MCF 10A (cell line): ENCODE results near the gene SHANK1. TPM values are rescaled to one million over a fixed set of nuclear protein-coding genes. Genes with fewer than 3 reads are reported as not detected.

Experiments
- BruUV-seq: library from RNA; stranded (reverse); fragments of 400-500 nt; replicated peaks from 2 replicates; lab custom pipeline; 2021; lab: Mats Ljungman, UMichigan
- CTCF ChIA-PET: fragments of 300-600 bp; sonication (Branson Sonifier 250); formaldehyde crosslinking; extraction: SDS; loops from one replicate; lab custom pipeline; 2021; ENCODE audit warnings: antibody characterized with exemption, inconsistent platforms; lab: Yijun Ruan, JAX
- POLR2A ChIA-PET: fragments of 300-600, 350-650 bp; sonication (Branson Sonifier 250); formaldehyde crosslinking; extraction: SDS; loops from one replicate; lab custom pipeline; 2020; ENCODE audit warnings: antibody characterized with exemption, inconsistent platforms; lab: Yijun Ruan, JAX
- DNase-seq: peaks from one replicate; pipeline ENCODE4 v3.0.0-alpha.2; 2018; ENCODE audit not compliant: unreplicated experiment
- H3K27ac Mint-ChIP-seq: one replicate; pipeline ENCODE4 v1.8.0; 2022; ENCODE audit warnings: mild to moderate bottlenecking, low read depth, mixed read lengths; ENCODE audit not compliant: unreplicated experiment
- H3K27me3 Mint-ChIP-seq: one replicate; pipeline ENCODE4 v1.8.0; 2022; ENCODE audit warnings: mixed read lengths; ENCODE audit not compliant: insufficient read depth, unreplicated experiment
- H3K36me3 Mint-ChIP-seq: one replicate; pipeline ENCODE4 v1.8.0; 2022; ENCODE audit warnings: mild to moderate bottlenecking, moderate library complexity, mixed read lengths; ENCODE audit not compliant: insufficient read depth, unreplicated experiment
- H3K4me1 Mint-ChIP-seq: one replicate; pipeline ENCODE4 v1.8.0; 2022; ENCODE audit warnings: mixed read lengths; ENCODE audit not compliant: insufficient read depth, unreplicated experiment
- H3K4me3 Mint-ChIP-seq: one replicate; pipeline ENCODE4 v1.8.0; 2022; ENCODE audit warnings: mild to moderate bottlenecking, moderate library complexity, mixed read lengths; ENCODE audit not compliant: unreplicated experiment
- H3K9me3 Mint-ChIP-seq: one replicate; pipeline ENCODE4 v1.8.0; 2022; ENCODE audit warnings: mixed read lengths; ENCODE audit not compliant: unreplicated experiment
- intact Hi-C: fragments of 100-400 bp; cut with micrococcal nuclease; formaldehyde crosslinking; loops from 2 replicates; pipeline ENCODE4 v1.14.1; 2022
- total RNA-seq: library from RNA; stranded (reverse); gene quantifications from 2 replicates; pipeline ENCODE4 v1.2.3, GENCODE V29; 2022
- TF ChIP-seq, protein P1 (sequence below): fragments of 200-600 bp; IDR thresholded peaks from one replicate; pipeline ENCODE4 v1.8.0; 2022; ENCODE audit warnings: antibody characterized with exemption, mild to moderate bottlenecking; ENCODE audit not compliant: unreplicated experiment

The SHANK1 gene
- total RNA-seq, 1 experiment from 2014 or later, result 0.44 TPM

DNA sequence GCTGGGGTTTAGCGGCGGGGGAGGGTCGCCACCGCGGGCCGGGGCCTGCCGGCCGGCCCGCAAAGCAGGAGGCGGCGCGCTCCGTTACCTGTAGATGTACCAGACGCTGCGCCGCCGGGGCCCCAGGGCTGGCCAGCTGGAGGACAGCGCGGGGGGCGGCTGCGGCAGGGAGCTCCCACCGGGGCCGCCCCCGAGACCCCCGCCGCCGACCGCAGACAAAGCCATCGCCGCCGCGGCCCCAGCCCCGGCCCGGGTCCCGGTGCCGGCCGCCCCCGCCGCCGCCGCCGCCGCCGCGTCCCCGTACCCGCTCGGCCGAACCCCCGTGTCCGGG, 24.8 kb downstream of the SHANK1 start:
- ChIA-PET POLR2A (no interaction called here), CTCF (no interaction called here)
- Mint-ChIP-seq H3K4me1 (peaks cover 5% of the 10 kb centered on the region), H3K27ac (no peak overlapping the region), H3K4me3 (no peak overlapping the region), H3K36me3 (no peaks in the 10 kb centered on the region), H3K27me3 (peaks cover 49% of the 10 kb centered on the region), H3K9me3 (peaks cover 8% of the 10 kb centered on the region)
- intact Hi-C loops, result no loop called here
- no TSS peak for BruUV-seq
- TF ChIP-seq, protein P1, sequence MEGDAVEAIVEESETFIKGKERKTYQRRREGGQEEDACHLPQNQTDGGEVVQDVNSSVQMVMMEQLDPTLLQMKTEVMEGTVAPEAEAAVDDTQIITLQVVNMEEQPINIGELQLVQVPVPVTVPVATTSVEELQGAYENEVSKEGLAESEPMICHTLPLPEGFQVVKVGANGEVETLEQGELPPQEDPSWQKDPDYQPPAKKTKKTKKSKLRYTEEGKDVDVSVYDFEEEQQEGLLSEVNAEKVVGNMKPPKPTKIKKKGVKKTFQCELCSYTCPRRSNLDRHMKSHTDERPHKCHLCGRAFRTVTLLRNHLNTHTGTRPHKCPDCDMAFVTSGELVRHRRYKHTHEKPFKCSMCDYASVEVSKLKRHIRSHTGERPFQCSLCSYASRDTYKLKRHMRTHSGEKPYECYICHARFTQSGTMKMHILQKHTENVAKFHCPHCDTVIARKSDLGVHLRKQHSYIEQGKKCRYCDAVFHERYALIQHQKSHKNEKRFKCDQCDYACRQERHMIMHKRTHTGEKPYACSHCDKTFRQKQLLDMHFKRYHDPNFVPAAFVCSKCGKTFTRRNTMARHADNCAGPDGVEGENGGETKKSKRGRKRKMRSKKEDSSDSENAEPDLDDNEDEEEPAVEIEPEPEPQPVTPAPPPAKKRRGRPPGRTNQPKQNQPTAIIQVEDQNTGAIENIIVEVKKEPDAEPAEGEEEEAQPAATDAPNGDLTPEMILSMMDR, result no peak
- DNase-seq, result no peak

DNA sequence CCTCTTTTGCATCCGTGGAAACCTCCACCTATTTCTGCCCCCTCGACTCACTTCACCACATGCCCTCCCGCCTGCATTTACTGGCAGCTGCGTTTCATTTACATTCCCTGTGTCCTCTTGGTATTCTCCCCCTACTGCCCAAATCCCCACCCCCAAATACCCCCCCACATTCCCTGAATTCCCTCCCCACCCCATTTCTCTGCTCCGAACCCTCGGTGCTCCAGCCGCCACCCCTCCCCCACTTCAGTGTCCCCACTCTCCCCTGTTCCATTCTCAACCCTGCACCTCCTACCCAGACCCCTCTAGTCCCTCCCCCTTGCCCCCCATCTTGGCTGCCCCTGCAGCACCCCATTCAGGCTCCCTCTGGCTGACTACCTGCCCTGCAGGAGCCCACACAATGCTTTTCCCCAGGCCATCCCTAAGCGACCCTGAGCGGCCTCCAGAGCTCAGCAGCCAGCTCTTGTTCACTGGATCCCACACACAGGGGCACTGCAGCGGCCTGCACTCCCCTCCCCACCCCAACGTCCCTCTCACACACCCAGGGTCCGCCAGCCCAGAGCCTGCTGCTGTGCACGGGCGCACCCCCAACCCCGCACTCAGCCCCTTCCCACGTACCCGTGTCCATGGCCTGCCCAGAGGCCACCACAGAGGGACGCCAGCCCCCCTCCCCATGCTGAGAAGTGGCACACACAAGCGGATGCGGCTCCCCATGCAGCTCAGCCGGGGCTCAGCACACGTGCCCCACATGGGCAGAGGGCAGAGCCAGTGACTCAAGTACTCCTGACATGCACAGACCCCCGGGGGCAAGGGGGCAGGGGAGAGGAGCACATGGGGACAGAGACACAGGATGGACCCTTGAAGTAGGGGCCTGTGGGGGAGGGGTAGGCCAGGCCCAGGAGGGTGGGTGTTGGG, 26.3 kb downstream of the SHANK1 start:
- BruUV-seq, result no TSS peak
- Mint-ChIP-seq H3K27ac (no peak overlapping the region), H3K27me3 (peaks cover 35% of the 10 kb centered on the region), H3K4me1 (peaks cover 5% of the 10 kb centered on the region), H3K36me3 (no peaks in the 10 kb centered on the region), H3K4me3 (no peak overlapping the region), H3K9me3 (no peaks in the 10 kb centered on the region)
- ChIA-PET CTCF (interaction anchor here (0.6 kb wide), 1 partner anchor 36 kb away, joined by 3 read pairs; no protein-coding TSS in a partner anchor), POLR2A (no interaction called here)
- intact Hi-C loops, result no loop called here
- TF ChIP-seq, protein P1, result no peak
- no peak for DNase-seq

- Mint-ChIP-seq H3K36me3 (no peaks in the 10 kb centered on the region), H3K27ac (no peak overlapping the region), H3K4me1 (peaks cover 5% of the 10 kb centered on the region), H3K4me3 (no peak overlapping the region), H3K27me3 (peaks cover 44% of the 10 kb centered on the region), H3K9me3 (no peaks in the 10 kb centered on the region)
- intact Hi-C loops, result no loop called here
- DNase-seq, result no peak
- TF ChIP-seq, protein P1, result no peak
- no TSS peak for BruUV-seq
- ChIA-PET CTCF (interaction anchor here (0.5 kb wide), 1 partner anchor 347 kb away, joined by 4 read pairs; no protein-coding TSS in a partner anchor), POLR2A (no interaction called here)
Measured at GRCh38 chr19:50690439-50690838, 29.2 kb downstream of the SHANK1 start.

DNA sequence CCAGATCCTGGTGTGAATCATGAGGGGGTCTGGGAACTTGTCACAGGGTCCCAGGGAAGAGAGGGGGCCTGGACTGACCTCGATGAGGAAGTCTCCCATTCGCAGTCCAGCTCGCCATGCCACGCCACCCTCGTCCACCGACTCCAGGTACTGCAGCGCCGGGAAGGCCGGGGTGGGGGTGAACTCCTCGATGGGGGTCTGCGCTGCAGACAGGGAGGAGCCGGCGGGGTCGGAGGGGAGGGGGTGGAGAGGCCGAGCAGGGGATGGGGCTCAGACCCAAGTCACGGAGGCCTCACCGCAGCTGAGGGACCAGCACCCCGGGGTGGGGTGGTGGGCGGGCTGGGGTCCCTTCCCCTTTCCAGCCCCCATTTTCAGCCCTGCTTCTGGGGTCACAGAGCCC, 30.8 kb downstream of the SHANK1 start:
- intact Hi-C loops, result no loop called here
- TF ChIP-seq, protein P1, result no peak
- H3K4me1 Mint-ChIP-seq, result peaks cover 5% of the 10 kb centered on the region
- CTCF ChIA-PET, result no interaction called here
- H3K27me3 Mint-ChIP-seq, result peaks cover 51% of the 10 kb centered on the region
- H3K4me3 Mint-ChIP-seq, result no peak overlapping the region
- H3K36me3 Mint-ChIP-seq, result no peaks in the 10 kb centered on the region
- BruUV-seq, result no TSS peak
- no peak for DNase-seq
- no peak overlapping the region for H3K27ac Mint-ChIP-seq
- POLR2A ChIA-PET, result no interaction called here
- H3K9me3 Mint-ChIP-seq, result no peaks in the 10 kb centered on the region
